A549 treated with DMSO at 1 μM for 4 hours (cell line): ENCODE results near the gene METTL13. TPM values are rescaled to one million over a fixed set of nuclear protein-coding genes. Genes with fewer than 3 reads are reported as not detected.

ENCODE experiments used
- total RNA-seq: library from RNA; stranded (reverse); fragments of 200-300 nt; extraction: Qiagen RNA extraction; gene quantifications from 5 replicates; pipeline ENCODE4 v1.2.3, GENCODE V29; 2022; ENCODE audit warnings: low read depth

METTL13 gene
- 43.8 to 51.9 TPM (median 50.4 TPM) in 5 replicates for total RNA-seq

GRCh38 chr1:171781176-171781875 is at the start of gene METTL13:
Gene METTL13, plus strand, starts transcription at chr1:171781660. Its CDS starts 308 bp downstream, at chr1:171781968.

GRCh38 chr1:171741872-171742576 is 39.4 kb upstream of the METTL13 start, which contains the start of gene VAMP4:
Gene VAMP4, minus strand, starts transcription at chr1:171742065. Its CDS starts 3,651 bp downstream, at chr1:171738414.

GRCh38 chr1:171841050-171841910 is 59.8 kb downstream of the METTL13 start, which contains the start of gene DNM3:
Gene DNM3, plus strand, starts transcription at chr1:171841498. Its CDS starts 159 bp downstream, at chr1:171841657.

Other genes starting within 250 kb of the METTL13 start
- gene MYOCOS, start 159.4 kb upstream of the METTL13 start, total RNA-seq = not detected in 5 replicates
- gene MYOC, start 129.0 kb upstream of the METTL13 start, total RNA-seq = not detected in 5 replicates
- 2.7 to 6.1 TPM (median 5.0 TPM) in 5 replicates for gene VAMP4, start 39.6 kb upstream of the METTL13 start, total RNA-seq
- 0.43 to 1.1 TPM (median 0.70 TPM) in 5 replicates for gene DNM3, start 59.8 kb downstream of the METTL13 start, total RNA-seq